22Rv1 (cell line): ENCODE results near the gene TBC1D16.

Experiments
- CTCF ChIP-seq: fragments of 450-650 bp; IDR thresholded peaks from 2 replicates; pipeline ENCODE4 v1.5.1; 2017; ENCODE audit warnings: mild to moderate bottlenecking
- ZFX ChIP-seq: fragments of 450-650 bp; IDR thresholded peaks from 2 replicates; pipeline ENCODE4 v1.6.1; 2017; ENCODE audit warnings: antibody characterized with exemption, borderline replicate concordance

- TF ChIP-seq CTCF (no peak), ZFX (no peak)
Observed at GRCh38 chr17:79897243-79898063, 138.2 kb downstream of the TBC1D16 start.
